Sigmoid colon (tissue), 4 donors: ENCODE data around the gene NLRX1.

Experiments
- CTCF ChIP-seq, 4 experiments: fragments of 450-650 bp in 3 of 4; fragments of 200-600 bp in 1 of 4; IDR thresholded peaks; one replicate each; pipeline ENCODE4 v1.5.1; 2016 to 2019; ENCODE audit warnings: antibody characterized with exemption in 4 of 4, mild to moderate bottlenecking in 3 of 4, moderate library complexity in 2 of 4
- EP300 ChIP-seq, 4 donors: sonication (generic); formaldehyde crosslinking; IDR thresholded peaks; one replicate each; pipeline ENCODE4 v1.6.1; 2017; ENCODE audit warnings: antibody characterized with exemption in 4 of 4
- POLR2A ChIP-seq, 2 donors: fragments of 450-650 bp; IDR thresholded peaks; one replicate each; pipeline ENCODE4 v1.6.1; 2016; ENCODE audit warnings: antibody characterized with exemption in 2 of 2, mild to moderate bottlenecking in 2 of 2, moderate library complexity in 2 of 2
- POLR2AphosphoS5 ChIP-seq, 4 donors: sonication (generic); formaldehyde crosslinking; IDR thresholded peaks; one replicate each; pipeline ENCODE4 v1.6.1; 2017; ENCODE audit warnings: antibody characterized with exemption in 4 of 4

GRCh38 chr11:119126675-119127268 is 41.8 kb upstream of the NLRX1 start:
- no peak for TF ChIP-seq CTCF (IDR thresholded peaks at IDR 0.05)
- no peak for TF ChIP-seq EP300 (IDR thresholded peaks at IDR 0.05)
- no peak for TF ChIP-seq POLR2A (IDR thresholded peaks at IDR 0.05)
- no peak for TF ChIP-seq POLR2AphosphoS5 (IDR thresholded peaks at IDR 0.05)
